ENCODE data around the gene TMEM200C. TPM values are rescaled to one million over a fixed set of nuclear protein-coding genes. Genes with fewer than 3 reads are reported as not detected.
A peak's percentile ranks its signal among the peaks of the same experiment; 100 is the strongest.

The TMEM200C gene
- polyA plus RNA-seq, 3 donors = not detected

DNA sequence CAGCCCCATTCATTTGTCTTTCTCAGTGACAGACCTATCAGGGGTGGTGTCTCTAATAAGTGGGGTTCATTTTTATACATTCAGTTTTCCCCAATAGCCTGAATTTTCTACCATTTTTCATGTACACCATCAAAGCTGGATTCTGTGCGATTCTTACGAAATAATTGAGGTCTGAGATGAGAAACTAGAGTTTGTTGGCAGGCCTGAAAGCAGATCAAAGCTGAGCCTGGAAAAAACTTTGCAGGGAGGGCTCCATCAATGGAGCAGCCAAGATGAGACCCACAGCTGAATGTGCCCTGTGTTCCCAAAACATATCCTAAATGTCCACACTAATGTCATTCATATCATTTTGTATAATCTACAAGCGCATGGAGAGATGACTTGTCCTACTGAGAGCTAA is 4.5 kb upstream of the TMEM200C start:
- Mint-ChIP-seq H3K27me3 (ENCODE audit: low read depth in 3 of 3) (peaks cover 42 to 65% (median 45%) of the 10 kb centered on the region in 3 donors), H3K4me1 (no peaks in the 10 kb centered on the region), H3K9me3 (peaks cover 0 to 2% (median 0%) of the 10 kb centered on the region in 7 donors), H3K27ac (no peak overlapping the region), H3K36me3 (no peaks in the 10 kb centered on the region), H3K4me3 (no peak overlapping the region)
- Histone ChIP-seq H3K79me2 (ENCODE audit: insufficient read depth, low read length) (no peaks in the 10 kb centered on the region), H3K9ac (ENCODE audit: insufficient read depth, low read length, poor library complexity, severe bottlenecking) (no peak overlapping the region), H3K4me3 (replicated peaks in 1 of 3; ENCODE audit: low read depth in 2 of 3, low read length in 3 of 3) (no peak overlapping the region), H3K27me3 (ENCODE audit: control insufficient read depth in 2 of 2, insufficient read depth in 2 of 2, low read length in 2 of 2) (peaks cover 58 to 62% of the 10 kb centered on the region in 2 donors), H2AFZ (ENCODE audit: insufficient read depth, low read depth, low read length, poor library complexity, severe bottlenecking) (no peak overlapping the region), H3K4me2 (replicated peaks; ENCODE audit: extremely low read depth, low read length, poor library complexity, severe bottlenecking) (no peak overlapping the region), H3K36me3 (replicated peaks in 1 of 2; ENCODE audit: control insufficient read depth in 1 of 2, insufficient read depth in 2 of 2, low read length in 2 of 2) (no peaks in the 10 kb centered on the region), H3K27ac (ENCODE audit: low read depth in 1 of 2, low read length in 2 of 2) (no peak overlapping the region), H3K9me3 (replicated peaks in 1 of 2; ENCODE audit: control insufficient read depth in 1 of 2, insufficient read depth in 1 of 2, low read length in 2 of 2) (peaks cover 0 to 7% of the 10 kb centered on the region in 2 donors), H4K20me1 (ENCODE audit: insufficient read depth, low read length) (no peaks in the 10 kb centered on the region), H3K4me1 (ENCODE audit: control insufficient read depth in 1 of 2, insufficient read depth in 2 of 2, low read length in 2 of 2) (peaks cover 2 to 3% of the 10 kb centered on the region in 2 donors)
- TF ChIP-seq, protein P1, sequence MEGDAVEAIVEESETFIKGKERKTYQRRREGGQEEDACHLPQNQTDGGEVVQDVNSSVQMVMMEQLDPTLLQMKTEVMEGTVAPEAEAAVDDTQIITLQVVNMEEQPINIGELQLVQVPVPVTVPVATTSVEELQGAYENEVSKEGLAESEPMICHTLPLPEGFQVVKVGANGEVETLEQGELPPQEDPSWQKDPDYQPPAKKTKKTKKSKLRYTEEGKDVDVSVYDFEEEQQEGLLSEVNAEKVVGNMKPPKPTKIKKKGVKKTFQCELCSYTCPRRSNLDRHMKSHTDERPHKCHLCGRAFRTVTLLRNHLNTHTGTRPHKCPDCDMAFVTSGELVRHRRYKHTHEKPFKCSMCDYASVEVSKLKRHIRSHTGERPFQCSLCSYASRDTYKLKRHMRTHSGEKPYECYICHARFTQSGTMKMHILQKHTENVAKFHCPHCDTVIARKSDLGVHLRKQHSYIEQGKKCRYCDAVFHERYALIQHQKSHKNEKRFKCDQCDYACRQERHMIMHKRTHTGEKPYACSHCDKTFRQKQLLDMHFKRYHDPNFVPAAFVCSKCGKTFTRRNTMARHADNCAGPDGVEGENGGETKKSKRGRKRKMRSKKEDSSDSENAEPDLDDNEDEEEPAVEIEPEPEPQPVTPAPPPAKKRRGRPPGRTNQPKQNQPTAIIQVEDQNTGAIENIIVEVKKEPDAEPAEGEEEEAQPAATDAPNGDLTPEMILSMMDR (IDR thresholded peaks at IDR 0.05) = no peak
- WGBS (ENCODE audit: insufficient coverage) = no CpG with 5 or more reads among the region's 3 CpGs
- intact Hi-C loops (cut with micrococcal nuclease) = loop anchor here in 1 of 2 donors (10.0 kb wide), 1 partner anchor 65 kb away; no protein-coding TSS in a partner anchor
- DNase-seq = no peak

GRCh38 chr18:5895876-5896740 is 786 bp upstream of the TMEM200C start:
- TF ChIP-seq, protein P1 (IDR thresholded peaks at IDR 0.05) = no peak
- Histone ChIP-seq H3K79me2 (ENCODE audit: insufficient read depth, low read length) (no peaks in the 10 kb centered on the region), H4K20me1 (ENCODE audit: insufficient read depth, low read length) (no peaks in the 10 kb centered on the region), H3K4me2 (replicated peaks; ENCODE audit: extremely low read depth, low read length, poor library complexity, severe bottlenecking) (peak overlapping the region; percentile 31), H3K27me3 (ENCODE audit: control insufficient read depth in 2 of 2, insufficient read depth in 2 of 2, low read length in 2 of 2) (peaks cover 86 to 88% of the 10 kb centered on the region in 2 donors), H3K9me3 (replicated peaks in 1 of 2; ENCODE audit: control insufficient read depth in 1 of 2, insufficient read depth in 1 of 2, low read length in 2 of 2) (peaks cover 7 to 39% of the 10 kb centered on the region in 2 donors), H2AFZ (ENCODE audit: insufficient read depth, low read depth, low read length, poor library complexity, severe bottlenecking) (no peak overlapping the region), H3K4me1 (ENCODE audit: control insufficient read depth in 1 of 2, insufficient read depth in 2 of 2, low read length in 2 of 2) (peaks cover 2 to 9% of the 10 kb centered on the region in 2 donors), H3K27ac (ENCODE audit: low read depth in 1 of 2, low read length in 2 of 2) (no peak overlapping the region), H3K9ac (ENCODE audit: insufficient read depth, low read length, poor library complexity, severe bottlenecking) (no peak overlapping the region), H3K36me3 (replicated peaks in 1 of 2; ENCODE audit: control insufficient read depth in 1 of 2, insufficient read depth in 2 of 2, low read length in 2 of 2) (no peaks in the 10 kb centered on the region), H3K4me3 (replicated peaks in 1 of 3; ENCODE audit: low read depth in 2 of 3, low read length in 3 of 3) (peak overlapping the region in 1 of 3 experiments; percentile 23)
- H3K4me1 Mint-ChIP-seq = peaks cover 4% of the 10 kb centered on the region
- no peak overlapping the region for H3K27ac Mint-ChIP-seq
- under 1% methylated on average over 35 of the region's 41 CpGs for WGBS (ENCODE audit: insufficient coverage)
- H3K27me3 Mint-ChIP-seq (ENCODE audit: low read depth in 3 of 3) = peaks cover 70 to 92% (median 75%) of the 10 kb centered on the region in 3 donors
- peak overlapping the region in 1 of 2 donors; percentile 28 for H3K4me3 Mint-ChIP-seq
- H3K36me3 Mint-ChIP-seq = peaks cover 2 to 5% of the 10 kb centered on the region in 2 donors
- intact Hi-C loops (cut with micrococcal nuclease) = no loop called here
- peaks cover 0 to 8% (median 6%) of the 10 kb centered on the region in 7 donors for H3K9me3 Mint-ChIP-seq
- DNase-seq = no peak

Data from CD14-positive monocyte (primary cell).